NCI-H187 (cell line): ENCODE data around the gene TAGLN2.

Experiments used
- DNase-seq, 2 experiments: peaks; one replicate each; lab custom pipeline; 2025; lab: John Stamatoyannopoulos, UW

TAGLN2 gene

GRCh38 chr1:159949123-159949522 lies 23.8 kb upstream of the TAGLN2 start:
- no peak for DNase-seq

- DNase-seq: no peak
Measured at GRCh38 chr1:159947942-159948341, 22.6 kb upstream of the TAGLN2 start.

- DNase-seq: no peak
Measured at GRCh38 chr1:159946242-159947187, 21.2 kb upstream of the TAGLN2 start.

GRCh38 chr1:159945483-159946241 lies 20.4 kb upstream of the TAGLN2 start, which contains the start of gene IGSF9:
IGSF9 (minus strand) TSS chr1:159945613; CDS start chr1:159943454, 2,159 bp downstream.
- peak; percentile 94 to 97 for DNase-seq

GRCh38 chr1:159944623-159945455 lies 19.5 kb upstream of the TAGLN2 start:
- no peak for DNase-seq

- no peak for DNase-seq
Measured at GRCh38 chr1:159943908-159944622, 18.8 kb upstream of the TAGLN2 start.

GRCh38 chr1:159943278-159943640 lies 18.0 kb upstream of the TAGLN2 start:
- no peak for DNase-seq

- no peak for DNase-seq
Measured at GRCh38 chr1:159942632-159943277, 17.4 kb upstream of the TAGLN2 start.

GRCh38 chr1:159941591-159942560 lies 16.6 kb upstream of the TAGLN2 start:
- DNase-seq: no peak

GRCh38 chr1:159941141-159941540 lies 15.8 kb upstream of the TAGLN2 start:
- no peak for DNase-seq

GRCh38 chr1:159940006-159940620 lies 14.8 kb upstream of the TAGLN2 start:
- no peak for DNase-seq

- no peak for DNase-seq
Measured at GRCh38 chr1:159939678-159940002, 14.3 kb upstream of the TAGLN2 start.

GRCh38 chr1:159938905-159939677 lies 13.8 kb upstream of the TAGLN2 start:
- no peak for DNase-seq

- DNase-seq: no peak
Measured at GRCh38 chr1:159938211-159938852, 13.0 kb upstream of the TAGLN2 start.

- DNase-seq: peak; percentile 31 to 59
Measured at GRCh38 chr1:159937054-159937750, 11.9 kb upstream of the TAGLN2 start.

- peak; percentile 51 to 73 for DNase-seq
Measured at GRCh38 chr1:159936273-159936904, 11.1 kb upstream of the TAGLN2 start.

- no peak for DNase-seq
Measured at GRCh38 chr1:159935719-159936272, 10.5 kb upstream of the TAGLN2 start.
